ENCODE measurements around the gene RHOB. TPM values are rescaled to one million over a fixed set of nuclear protein-coding genes. Genes with fewer than 3 reads are reported as not detected.

RHOB gene
- total and polyA plus RNA-seq, 2 of the 13 experiments (the other 11 are each of a cell fraction or from before 2014, with no cell fraction given) = 192 to 268 TPM

- TF ChIP-seq, protein P1, sequence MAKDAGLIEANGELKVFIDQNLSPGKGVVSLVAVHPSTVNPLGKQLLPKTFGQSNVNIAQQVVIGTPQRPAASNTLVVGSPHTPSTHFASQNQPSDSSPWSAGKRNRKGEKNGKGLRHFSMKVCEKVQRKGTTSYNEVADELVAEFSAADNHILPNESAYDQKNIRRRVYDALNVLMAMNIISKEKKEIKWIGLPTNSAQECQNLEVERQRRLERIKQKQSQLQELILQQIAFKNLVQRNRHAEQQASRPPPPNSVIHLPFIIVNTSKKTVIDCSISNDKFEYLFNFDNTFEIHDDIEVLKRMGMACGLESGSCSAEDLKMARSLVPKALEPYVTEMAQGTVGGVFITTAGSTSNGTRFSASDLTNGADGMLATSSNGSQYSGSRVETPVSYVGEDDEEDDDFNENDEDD (CRISPR knock-in tag; IDR thresholded peaks at IDR 0.05; ENCODE audit: borderline replicate concordance) = no peak
- no peak for TF ChIP-seq ZBTB7A (CRISPR knock-in tag; IDR thresholded peaks at IDR 0.05)
- no peak for TF ChIP-seq AHR (CRISPR knock-in tag; IDR thresholded peaks at IDR 0.05)
- TF ChIP-seq, protein P2, sequence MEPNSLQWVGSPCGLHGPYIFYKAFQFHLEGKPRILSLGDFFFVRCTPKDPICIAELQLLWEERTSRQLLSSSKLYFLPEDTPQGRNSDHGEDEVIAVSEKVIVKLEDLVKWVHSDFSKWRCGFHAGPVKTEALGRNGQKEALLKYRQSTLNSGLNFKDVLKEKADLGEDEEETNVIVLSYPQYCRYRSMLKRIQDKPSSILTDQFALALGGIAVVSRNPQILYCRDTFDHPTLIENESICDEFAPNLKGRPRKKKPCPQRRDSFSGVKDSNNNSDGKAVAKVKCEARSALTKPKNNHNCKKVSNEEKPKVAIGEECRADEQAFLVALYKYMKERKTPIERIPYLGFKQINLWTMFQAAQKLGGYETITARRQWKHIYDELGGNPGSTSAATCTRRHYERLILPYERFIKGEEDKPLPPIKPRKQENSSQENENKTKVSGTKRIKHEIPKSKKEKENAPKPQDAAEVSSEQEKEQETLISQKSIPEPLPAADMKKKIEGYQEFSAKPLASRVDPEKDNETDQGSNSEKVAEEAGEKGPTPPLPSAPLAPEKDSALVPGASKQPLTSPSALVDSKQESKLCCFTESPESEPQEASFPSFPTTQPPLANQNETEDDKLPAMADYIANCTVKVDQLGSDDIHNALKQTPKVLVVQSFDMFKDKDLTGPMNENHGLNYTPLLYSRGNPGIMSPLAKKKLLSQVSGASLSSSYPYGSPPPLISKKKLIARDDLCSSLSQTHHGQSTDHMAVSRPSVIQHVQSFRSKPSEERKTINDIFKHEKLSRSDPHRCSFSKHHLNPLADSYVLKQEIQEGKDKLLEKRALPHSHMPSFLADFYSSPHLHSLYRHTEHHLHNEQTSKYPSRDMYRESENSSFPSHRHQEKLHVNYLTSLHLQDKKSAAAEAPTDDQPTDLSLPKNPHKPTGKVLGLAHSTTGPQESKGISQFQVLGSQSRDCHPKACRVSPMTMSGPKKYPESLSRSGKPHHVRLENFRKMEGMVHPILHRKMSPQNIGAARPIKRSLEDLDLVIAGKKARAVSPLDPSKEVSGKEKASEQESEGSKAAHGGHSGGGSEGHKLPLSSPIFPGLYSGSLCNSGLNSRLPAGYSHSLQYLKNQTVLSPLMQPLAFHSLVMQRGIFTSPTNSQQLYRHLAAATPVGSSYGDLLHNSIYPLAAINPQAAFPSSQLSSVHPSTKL (CRISPR knock-in tag; IDR thresholded peaks at IDR 0.05) = 0 out of 2 replicates have a peak, but pooled peaks have one; percentile 6
- no peak for TF ChIP-seq ZBTB3 (CRISPR knock-in tag; IDR thresholded peaks at IDR 0.05; ENCODE audit: borderline replicate concordance, low read depth)
- TF ChIP-seq, protein P3, sequence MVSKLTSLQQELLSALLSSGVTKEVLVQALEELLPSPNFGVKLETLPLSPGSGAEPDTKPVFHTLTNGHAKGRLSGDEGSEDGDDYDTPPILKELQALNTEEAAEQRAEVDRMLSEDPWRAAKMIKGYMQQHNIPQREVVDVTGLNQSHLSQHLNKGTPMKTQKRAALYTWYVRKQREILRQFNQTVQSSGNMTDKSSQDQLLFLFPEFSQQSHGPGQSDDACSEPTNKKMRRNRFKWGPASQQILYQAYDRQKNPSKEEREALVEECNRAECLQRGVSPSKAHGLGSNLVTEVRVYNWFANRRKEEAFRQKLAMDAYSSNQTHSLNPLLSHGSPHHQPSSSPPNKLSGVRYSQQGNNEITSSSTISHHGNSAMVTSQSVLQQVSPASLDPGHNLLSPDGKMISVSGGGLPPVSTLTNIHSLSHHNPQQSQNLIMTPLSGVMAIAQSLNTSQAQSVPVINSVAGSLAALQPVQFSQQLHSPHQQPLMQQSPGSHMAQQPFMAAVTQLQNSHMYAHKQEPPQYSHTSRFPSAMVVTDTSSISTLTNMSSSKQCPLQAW (CRISPR knock-in tag; IDR thresholded peaks at IDR 0.05) = peak; percentile 56; the same call in 1 of the 2 replicates
- no peak for TF ChIP-seq MATR3 (CRISPR knock-in tag; IDR thresholded peaks at IDR 0.05)
- TF ChIP-seq, protein P4, sequence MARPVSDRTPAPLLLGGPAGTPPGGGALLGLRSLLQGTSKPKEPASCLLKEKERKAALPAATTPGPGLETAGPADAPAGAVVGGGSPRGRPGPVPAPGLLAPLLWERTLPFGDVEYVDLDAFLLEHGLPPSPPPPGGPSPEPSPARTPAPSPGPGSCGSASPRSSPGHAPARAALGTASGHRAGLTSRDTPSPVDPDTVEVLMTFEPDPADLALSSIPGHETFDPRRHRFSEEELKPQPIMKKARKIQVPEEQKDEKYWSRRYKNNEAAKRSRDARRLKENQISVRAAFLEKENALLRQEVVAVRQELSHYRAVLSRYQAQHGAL (CRISPR knock-in tag; IDR thresholded peaks at IDR 0.05; ENCODE audit: not compliant biosample characterization) = no peak
- TF ChIP-seq MYC (CRISPR knock-in tag; IDR thresholded peaks at IDR 0.05; ENCODE audit: borderline replicate concordance) = no peak
- TF ChIP-seq ZNF576 (CRISPR knock-in tag; IDR thresholded peaks at IDR 0.05) = no peak
- peak; percentile 1; the same call in 1 of the 2 replicates for TF ChIP-seq SATB2 (CRISPR knock-in tag; IDR thresholded peaks at IDR 0.05)
- TF ChIP-seq SPEN (CRISPR knock-in tag; IDR thresholded peaks at IDR 0.05; ENCODE audit: low read depth) = 0 out of 2 replicates have a peak, but pooled peaks have one; percentile 5
- TF ChIP-seq ZSCAN9 (CRISPR knock-in tag; IDR thresholded peaks at IDR 0.05; ENCODE audit: borderline replicate concordance) = peak; percentile 74
- peak; percentile 55; the same call in 1 of the 2 replicates for TF ChIP-seq BHLHE40 (IDR thresholded peaks at IDR 0.05; ENCODE audit: low read length)
- TF ChIP-seq, protein P5, sequence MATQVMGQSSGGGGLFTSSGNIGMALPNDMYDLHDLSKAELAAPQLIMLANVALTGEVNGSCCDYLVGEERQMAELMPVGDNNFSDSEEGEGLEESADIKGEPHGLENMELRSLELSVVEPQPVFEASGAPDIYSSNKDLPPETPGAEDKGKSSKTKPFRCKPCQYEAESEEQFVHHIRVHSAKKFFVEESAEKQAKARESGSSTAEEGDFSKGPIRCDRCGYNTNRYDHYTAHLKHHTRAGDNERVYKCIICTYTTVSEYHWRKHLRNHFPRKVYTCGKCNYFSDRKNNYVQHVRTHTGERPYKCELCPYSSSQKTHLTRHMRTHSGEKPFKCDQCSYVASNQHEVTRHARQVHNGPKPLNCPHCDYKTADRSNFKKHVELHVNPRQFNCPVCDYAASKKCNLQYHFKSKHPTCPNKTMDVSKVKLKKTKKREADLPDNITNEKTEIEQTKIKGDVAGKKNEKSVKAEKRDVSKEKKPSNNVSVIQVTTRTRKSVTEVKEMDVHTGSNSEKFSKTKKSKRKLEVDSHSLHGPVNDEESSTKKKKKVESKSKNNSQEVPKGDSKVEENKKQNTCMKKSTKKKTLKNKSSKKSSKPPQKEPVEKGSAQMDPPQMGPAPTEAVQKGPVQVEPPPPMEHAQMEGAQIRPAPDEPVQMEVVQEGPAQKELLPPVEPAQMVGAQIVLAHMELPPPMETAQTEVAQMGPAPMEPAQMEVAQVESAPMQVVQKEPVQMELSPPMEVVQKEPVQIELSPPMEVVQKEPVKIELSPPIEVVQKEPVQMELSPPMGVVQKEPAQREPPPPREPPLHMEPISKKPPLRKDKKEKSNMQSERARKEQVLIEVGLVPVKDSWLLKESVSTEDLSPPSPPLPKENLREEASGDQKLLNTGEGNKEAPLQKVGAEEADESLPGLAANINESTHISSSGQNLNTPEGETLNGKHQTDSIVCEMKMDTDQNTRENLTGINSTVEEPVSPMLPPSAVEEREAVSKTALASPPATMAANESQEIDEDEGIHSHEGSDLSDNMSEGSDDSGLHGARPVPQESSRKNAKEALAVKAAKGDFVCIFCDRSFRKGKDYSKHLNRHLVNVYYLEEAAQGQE (IDR thresholded peaks at IDR 0.05; ENCODE audit: borderline replicate concordance in 1 of 2, low read depth in 1 of 2, low read length in 2 of 2) = peak in 1 of 2 experiments; percentile 54; a peak in 2 of 4 replicates
- 0 out of 2 replicates have a peak, but pooled peaks have one; percentile 1 for TF ChIP-seq SMC3 (IDR thresholded peaks at IDR 0.05; ENCODE audit: low read length)
Observed at GRCh38 chr2:20449501-20450200, 2.8 kb downstream of the RHOB start (continued).
